Measurements from ENCODE around the gene ACAA2.
"Not testable (repeated sequence)": the region's sequence is repeated elsewhere in the genome, so short reads cannot be mapped to it uniquely, and the experiment has no call there.

The ACAA2 gene

GRCh38 chr18:49812286-49813068 is 856 bp downstream of the ACAA2 start:
- no peak for DNase-seq (ENCODE audit: low spot score)

GRCh38 chr18:49811151-49811938 is 2.0 kb downstream of the ACAA2 start:
- no peak for DNase-seq (ENCODE audit: low spot score)

- not testable (repeated sequence) for DNase-seq (ENCODE audit: low spot score)
Measured at GRCh38 chr18:49808553-49809191, 4.7 kb downstream of the ACAA2 start.

- no peak for DNase-seq (ENCODE audit: low spot score)
Measured at GRCh38 chr18:49804096-49804495, 9.2 kb downstream of the ACAA2 start.

DNA sequence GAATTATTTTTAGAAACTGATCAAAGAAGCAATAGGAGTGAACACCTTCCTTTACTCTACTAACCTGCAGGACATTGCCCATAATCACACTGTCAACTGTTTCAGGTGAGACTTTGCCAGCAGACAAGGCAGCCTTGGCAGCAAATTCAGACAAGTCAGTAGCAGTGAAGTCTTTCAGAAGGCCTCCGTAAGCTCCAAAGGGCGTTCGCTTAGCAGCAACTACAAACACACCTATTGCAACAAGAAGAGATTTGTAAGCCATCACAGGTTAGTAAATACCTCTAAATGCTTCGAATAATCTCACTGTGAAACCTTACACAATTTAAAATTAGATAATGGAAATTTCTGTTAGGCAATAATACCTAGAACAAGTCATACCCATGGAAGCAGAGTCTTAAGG is 10.7 kb downstream of the ACAA2 start:
- DNase-seq (ENCODE audit: low spot score), result no peak

DNA sequence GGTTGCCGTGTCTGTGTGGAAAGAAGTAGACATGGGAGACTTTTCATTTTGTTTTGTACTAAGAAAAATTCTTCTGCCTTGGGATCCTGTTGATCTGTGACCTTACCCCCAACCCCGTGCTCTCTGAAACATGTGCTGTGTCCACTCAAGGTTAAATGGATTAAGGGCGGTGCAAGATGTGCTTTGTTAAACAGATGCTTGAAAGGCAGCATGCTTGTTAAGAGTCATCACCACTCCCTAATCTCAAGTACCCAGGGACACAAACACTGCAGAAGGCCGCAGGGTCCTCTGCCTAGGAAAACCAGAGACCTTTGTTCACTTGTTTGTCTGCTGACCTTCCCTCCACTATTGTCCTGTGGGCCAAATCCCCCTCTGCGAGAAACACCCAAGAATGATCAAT is 12.8 kb downstream of the ACAA2 start:
- not testable (repeated sequence) for DNase-seq (ENCODE audit: low spot score)

GRCh38 chr18:49799806-49800205 is 13.5 kb downstream of the ACAA2 start:
- not testable (repeated sequence) for DNase-seq (ENCODE audit: low spot score)

DNA sequence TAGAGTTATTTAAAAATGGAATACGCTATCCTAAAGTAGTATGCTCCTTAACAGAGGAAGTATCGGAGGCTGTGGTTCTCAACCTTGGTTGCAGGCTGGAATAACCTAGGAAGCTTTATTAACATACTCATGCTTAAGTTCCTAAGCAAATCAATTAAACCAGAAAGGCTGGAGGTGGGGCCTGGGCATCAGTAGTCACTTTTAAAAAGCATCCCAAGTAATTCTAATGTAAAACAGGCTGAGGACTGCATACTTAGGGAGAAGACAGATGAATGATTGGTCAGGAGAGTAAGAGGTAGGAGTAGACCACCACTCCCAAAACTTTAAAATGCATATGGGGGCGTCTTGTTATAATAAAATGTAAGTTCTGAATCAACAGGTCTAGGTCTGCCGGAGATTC is 15.3 kb downstream of the ACAA2 start:
- no peak for DNase-seq (ENCODE audit: low spot score)

GRCh38 chr18:49795612-49796552 is 17.5 kb downstream of the ACAA2 start:
- no peak for DNase-seq (ENCODE audit: low spot score)

GRCh38 chr18:49794743-49795142 is 18.6 kb downstream of the ACAA2 start:
- no peak for DNase-seq (ENCODE audit: low spot score)

DNA sequence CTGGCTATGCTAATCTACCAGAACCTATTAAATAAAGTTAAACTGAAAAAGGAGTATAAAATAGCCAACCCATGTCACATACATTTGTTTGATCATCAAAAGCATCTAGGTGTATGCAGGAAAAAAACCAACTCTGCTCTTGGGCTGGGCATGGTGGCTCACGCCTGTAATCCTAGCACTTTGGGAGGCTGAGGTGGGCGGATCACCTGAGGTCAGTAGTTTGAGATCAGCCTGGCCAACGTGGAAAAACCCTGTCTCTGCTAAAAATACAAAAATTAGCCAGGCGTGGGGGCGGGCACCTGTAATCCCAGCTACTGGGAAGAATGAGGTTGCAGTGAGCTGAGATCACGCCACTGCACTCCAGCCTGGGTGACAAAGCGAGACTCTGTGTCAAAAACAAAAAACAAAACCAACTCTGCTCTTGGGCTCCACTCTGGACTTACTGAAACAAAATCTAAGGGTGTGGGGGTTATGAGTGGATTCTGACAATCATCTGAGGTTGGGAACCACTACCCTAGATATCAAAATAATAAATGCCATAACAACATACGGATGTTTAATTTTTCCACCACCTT is 23.7 kb downstream of the ACAA2 start:
- not testable (repeated sequence) for DNase-seq (ENCODE audit: low spot score)

DNA sequence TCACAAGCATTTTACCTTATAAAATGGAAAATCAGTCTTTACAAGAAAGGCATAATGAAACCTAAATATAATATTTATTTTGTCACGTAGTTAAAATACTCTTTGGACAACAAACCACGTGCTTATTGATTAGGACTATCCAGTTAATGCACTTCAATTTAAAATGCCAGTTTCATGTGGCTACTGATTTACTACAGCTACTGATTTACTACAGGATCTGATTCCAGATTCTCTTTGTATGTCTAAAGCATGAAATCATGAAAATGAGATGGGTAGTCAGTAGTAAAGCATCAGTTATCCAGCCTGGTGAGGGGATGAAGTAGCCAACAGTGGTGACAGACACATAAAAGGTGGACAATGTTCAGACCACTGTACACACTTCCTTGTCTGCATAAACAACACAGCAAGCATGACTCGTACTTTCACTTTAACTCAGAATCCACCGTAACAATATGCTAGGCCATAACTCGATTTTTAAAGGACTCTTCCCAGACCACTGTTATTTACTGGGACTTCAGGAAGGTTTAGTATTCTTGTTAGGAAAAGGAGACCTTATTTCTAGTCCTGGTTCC is 24.9 kb downstream of the ACAA2 start:
- DNase-seq (ENCODE audit: low spot score), result peak; percentile 12

GRCh38 chr18:49786019-49786720 is 27.2 kb downstream of the ACAA2 start:
- peak; percentile 42 for DNase-seq (ENCODE audit: low spot score)

DNA sequence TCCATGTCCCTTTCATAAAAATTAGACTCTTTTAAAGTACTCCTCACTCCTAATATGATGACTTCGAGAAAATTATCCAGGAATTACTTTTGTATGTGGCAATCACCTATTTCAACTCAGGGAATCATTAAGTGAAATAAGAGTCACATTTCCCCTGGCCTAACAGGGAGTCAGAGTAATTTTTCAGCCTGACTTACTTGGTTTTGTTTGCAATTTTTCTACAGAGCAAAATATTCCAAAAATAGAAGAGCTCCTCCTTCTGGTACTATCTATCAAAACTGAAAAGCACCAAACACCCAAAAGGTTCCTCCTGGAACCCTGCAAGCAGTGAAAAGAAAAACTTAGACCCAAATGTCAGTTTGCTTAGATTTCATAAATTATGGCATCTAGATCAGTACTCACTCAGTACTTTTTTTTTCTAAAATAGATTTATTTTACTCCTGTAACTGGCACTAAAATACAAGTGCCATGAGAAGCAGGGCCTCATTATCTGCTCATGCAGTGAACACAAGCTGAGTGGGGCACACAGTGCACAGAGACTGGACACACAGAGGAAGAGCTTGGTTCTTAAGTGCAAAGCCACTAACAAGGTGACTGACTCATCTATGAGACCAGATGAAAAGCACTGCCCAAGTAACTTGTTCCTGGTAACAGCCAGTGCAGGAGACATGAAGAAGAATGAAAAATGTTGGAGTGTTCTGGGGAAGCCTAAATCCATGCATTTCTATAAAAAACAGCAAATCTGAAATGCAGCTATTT is 28.7 kb downstream of the ACAA2 start:
- no peak for DNase-seq (ENCODE audit: low spot score)

- DNase-seq (ENCODE audit: low spot score), result not testable (repeated sequence)
Measured at GRCh38 chr18:49783631-49784030, 29.7 kb downstream of the ACAA2 start.

- DNase-seq (ENCODE audit: low spot score), result no peak
Measured at GRCh38 chr18:49778826-49779465, 34.4 kb downstream of the ACAA2 start.

GRCh38 chr18:49769047-49769728 is 44.1 kb downstream of the ACAA2 start:
- no peak for DNase-seq (ENCODE audit: low spot score)

DNA sequence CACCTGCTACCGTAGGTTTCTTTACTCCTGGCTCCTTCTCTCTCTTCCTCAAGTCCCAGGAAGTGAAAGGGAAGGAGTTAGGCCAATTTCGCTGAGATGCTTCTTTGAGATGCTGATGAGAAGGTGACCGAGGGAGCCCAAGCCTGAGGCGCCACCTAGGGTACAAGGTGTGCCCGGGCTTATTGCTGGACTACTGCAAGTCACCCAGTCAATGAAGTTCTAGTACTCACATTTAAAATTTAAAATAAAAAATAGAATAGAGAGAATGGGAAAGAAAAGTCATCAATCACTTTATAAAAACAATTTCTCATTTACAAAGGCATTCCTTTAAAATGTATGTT is 45.3 kb downstream of the ACAA2 start:
- DNase-seq (ENCODE audit: low spot score), result no peak
